ENCODE measurements around the gene DICER1. TPM values are rescaled to one million over a fixed set of nuclear protein-coding genes. Genes with fewer than 3 reads are reported as not detected.

DICER1 gene
- total RNA-seq, 1 experiment from 2014 or later: 57.1 TPM

- ChIA-PET CTCF (no interaction called here), POLR2A (ENCODE audit: low non-redundant PET) (no interaction called here)
- no peaks in the 10 kb centered on the region for H3K27me3 ChIP-seq (replicated peaks; ENCODE audit: insufficient read depth, low read depth, low read length, poor library complexity)
- intact Hi-C loops (cut with micrococcal nuclease; ENCODE audit: unreplicated experiment): no loop called here
- peaks cover 4% of the 10 kb centered on the region for H3K36me3 ChIP-seq (ENCODE audit: insufficient read depth, low read length, poor library complexity, severe bottlenecking)
- no peak for DNase-seq (ENCODE audit: low spot score)
- BruUV-seq (replicated peaks): no TSS peak
- no peak for TF ChIP-seq EZH2 (IDR thresholded peaks at IDR 0.05; ENCODE audit: borderline replicate concordance, low read depth, low read length, poor library complexity, severe bottlenecking)
- no peak for TF ChIP-seq CTCF (conservative IDR thresholded peaks at IDR 0.05; ENCODE audit: low read depth, low read length)
- H3K27ac ChIP-seq (ENCODE audit: low read depth, low read length, poor library complexity, severe bottlenecking): no peak overlapping the region
- peaks cover 9% of the 10 kb centered on the region for H3K9me3 ChIP-seq (ENCODE audit: low read depth, low read length, poor library complexity, severe bottlenecking)
- no peak overlapping the region for H3K4me3 ChIP-seq (ENCODE audit: low read depth, low read length, poor library complexity, severe bottlenecking)
- H3K4me1 ChIP-seq (ENCODE audit: insufficient read depth, low read length, poor library complexity, severe bottlenecking): peaks cover 45% of the 10 kb centered on the region
Measured at GRCh38 chr14:95149441-95149840, 7.9 kb downstream of the DICER1 start.

GRCh38 chr14:95147597-95147996, 9.7 kb downstream of the DICER1 start:
- Histone ChIP-seq H3K4me3 (ENCODE audit: low read depth, low read length, poor library complexity, severe bottlenecking) (no peak overlapping the region), H3K27me3 (replicated peaks; ENCODE audit: insufficient read depth, low read depth, low read length, poor library complexity) (no peaks in the 10 kb centered on the region), H3K9me3 (ENCODE audit: low read depth, low read length, poor library complexity, severe bottlenecking) (peaks cover 9% of the 10 kb centered on the region), H3K27ac (ENCODE audit: low read depth, low read length, poor library complexity, severe bottlenecking) (no peak overlapping the region), H3K36me3 (ENCODE audit: insufficient read depth, low read length, poor library complexity, severe bottlenecking) (peaks cover 4% of the 10 kb centered on the region), H3K4me1 (ENCODE audit: insufficient read depth, low read length, poor library complexity, severe bottlenecking) (peaks cover 42% of the 10 kb centered on the region)
- TF ChIP-seq CTCF (conservative IDR thresholded peaks at IDR 0.05; ENCODE audit: low read depth, low read length): no peak
- no peak for TF ChIP-seq EZH2 (IDR thresholded peaks at IDR 0.05; ENCODE audit: borderline replicate concordance, low read depth, low read length, poor library complexity, severe bottlenecking)
- DNase-seq (ENCODE audit: low spot score): no peak
- BruUV-seq (replicated peaks): no TSS peak
- POLR2A ChIA-PET (ENCODE audit: low non-redundant PET): no interaction called here
- CTCF ChIA-PET: no interaction called here
- intact Hi-C loops (cut with micrococcal nuclease; ENCODE audit: unreplicated experiment): no loop called here

GRCh38 chr14:95146079-95146771, 11.1 kb downstream of the DICER1 start:
- ChIA-PET POLR2A (ENCODE audit: low non-redundant PET) (no interaction called here), CTCF (no interaction called here)
- Histone ChIP-seq H3K9me3 (ENCODE audit: low read depth, low read length, poor library complexity, severe bottlenecking) (peaks cover 9% of the 10 kb centered on the region), H3K27me3 (replicated peaks; ENCODE audit: insufficient read depth, low read depth, low read length, poor library complexity) (no peaks in the 10 kb centered on the region), H3K36me3 (ENCODE audit: insufficient read depth, low read length, poor library complexity, severe bottlenecking) (peaks cover 4% of the 10 kb centered on the region), H3K27ac (ENCODE audit: low read depth, low read length, poor library complexity, severe bottlenecking) (no peak overlapping the region), H3K4me3 (ENCODE audit: low read depth, low read length, poor library complexity, severe bottlenecking) (no peak overlapping the region), H3K4me1 (ENCODE audit: insufficient read depth, low read length, poor library complexity, severe bottlenecking) (peaks cover 40% of the 10 kb centered on the region)
- intact Hi-C loops (cut with micrococcal nuclease; ENCODE audit: unreplicated experiment): no loop called here
- TF ChIP-seq EZH2 (IDR thresholded peaks at IDR 0.05; ENCODE audit: borderline replicate concordance, low read depth, low read length, poor library complexity, severe bottlenecking) (no peak), CTCF (conservative IDR thresholded peaks at IDR 0.05; ENCODE audit: low read depth, low read length) (no peak)
- BruUV-seq (replicated peaks): no TSS peak
- no peak for DNase-seq (ENCODE audit: low spot score)
